ENCODE results near the gene LRMDA.

- no peak for TF ChIP-seq CTCF (IDR thresholded peaks at IDR 0.05)
- no peak for TF ChIP-seq POLR2A (IDR thresholded peaks at IDR 0.05)
These were observed 2.9 kb downstream of the LRMDA start for GRCh38 chr10:75434291-75434690.

Measured in body of pancreas (tissue), 4 donors.